Measurements from ENCODE around the gene PAIP2B.
A peak's percentile ranks its signal among the peaks of the same experiment; 100 is the strongest.

PAIP2B gene, protein sequence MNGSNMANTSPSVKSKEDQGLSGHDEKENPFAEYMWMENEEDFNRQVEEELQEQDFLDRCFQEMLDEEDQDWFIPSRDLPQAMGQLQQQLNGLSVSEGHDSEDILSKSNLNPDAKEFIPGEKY
- long read RNA-seq, full-length matches to known transcripts = 5 of 8 reads
- long read RNA-seq, partial matches to known transcripts = 0 of 8 reads
- long read RNA-seq, other reads (novel, unspliced or antisense) = 3 of 8 reads

DNA sequence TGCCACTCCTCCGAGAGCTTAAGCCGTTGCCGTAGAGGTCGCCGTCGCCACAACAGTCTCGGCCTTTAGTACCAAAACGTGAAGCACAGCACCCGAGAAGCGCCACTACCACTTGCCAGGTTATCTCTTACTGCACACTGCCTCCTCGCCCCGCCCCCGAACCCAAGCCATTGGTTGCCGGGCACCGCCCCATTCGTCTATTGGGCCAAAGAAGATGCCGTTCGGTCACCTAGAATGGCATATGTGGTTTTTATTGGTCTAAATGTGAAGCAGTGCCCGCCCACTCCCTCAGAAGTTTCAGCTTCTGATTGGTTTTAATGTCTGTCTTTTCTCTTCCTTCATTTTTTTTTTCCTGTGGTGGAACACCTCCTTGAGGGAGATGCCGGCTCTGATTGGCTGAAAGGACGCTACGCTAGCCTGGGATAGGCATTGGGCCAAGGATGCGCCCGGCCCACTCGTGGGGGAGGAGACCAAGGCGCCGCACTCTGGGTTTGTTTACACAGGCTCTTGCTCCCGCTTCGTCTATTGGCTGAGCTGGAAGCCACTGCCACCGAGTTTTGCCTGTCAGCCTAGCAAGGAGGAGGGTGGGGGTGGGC lies at the start of gene PAIP2B:
TSS of gene PAIP2B (minus strand) at position 139 of the 596 bp plus-strand sequence. CDS start 24,514 bp downstream, outside the sequence.
- 0 out of 2 replicates have a peak within 1 kb of the TSS, but pooled peaks have one; percentile 21 for H3K27ac ChIP-seq (replicated peaks)
- DNase-seq (ENCODE audit: low read depth in 1 of 2, low spot score in 1 of 2) = peak; percentile 86 to 96
- TF ChIP-seq POLR2AphosphoS5 (IDR thresholded peaks at IDR 0.05; ENCODE audit: low read depth) (no peak), GABPA (IDR thresholded peaks at IDR 0.05; ENCODE audit: low read depth) (no peak), SPI1 (IDR thresholded peaks at IDR 0.05; ENCODE audit: borderline replicate concordance, low read depth) (no peak)
- TF ChIP-seq, protein P1, sequence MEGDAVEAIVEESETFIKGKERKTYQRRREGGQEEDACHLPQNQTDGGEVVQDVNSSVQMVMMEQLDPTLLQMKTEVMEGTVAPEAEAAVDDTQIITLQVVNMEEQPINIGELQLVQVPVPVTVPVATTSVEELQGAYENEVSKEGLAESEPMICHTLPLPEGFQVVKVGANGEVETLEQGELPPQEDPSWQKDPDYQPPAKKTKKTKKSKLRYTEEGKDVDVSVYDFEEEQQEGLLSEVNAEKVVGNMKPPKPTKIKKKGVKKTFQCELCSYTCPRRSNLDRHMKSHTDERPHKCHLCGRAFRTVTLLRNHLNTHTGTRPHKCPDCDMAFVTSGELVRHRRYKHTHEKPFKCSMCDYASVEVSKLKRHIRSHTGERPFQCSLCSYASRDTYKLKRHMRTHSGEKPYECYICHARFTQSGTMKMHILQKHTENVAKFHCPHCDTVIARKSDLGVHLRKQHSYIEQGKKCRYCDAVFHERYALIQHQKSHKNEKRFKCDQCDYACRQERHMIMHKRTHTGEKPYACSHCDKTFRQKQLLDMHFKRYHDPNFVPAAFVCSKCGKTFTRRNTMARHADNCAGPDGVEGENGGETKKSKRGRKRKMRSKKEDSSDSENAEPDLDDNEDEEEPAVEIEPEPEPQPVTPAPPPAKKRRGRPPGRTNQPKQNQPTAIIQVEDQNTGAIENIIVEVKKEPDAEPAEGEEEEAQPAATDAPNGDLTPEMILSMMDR (IDR thresholded peaks at IDR 0.05; ENCODE audit: insufficient read depth, low read length) = no peak
- TF ChIP-seq, protein P2, sequence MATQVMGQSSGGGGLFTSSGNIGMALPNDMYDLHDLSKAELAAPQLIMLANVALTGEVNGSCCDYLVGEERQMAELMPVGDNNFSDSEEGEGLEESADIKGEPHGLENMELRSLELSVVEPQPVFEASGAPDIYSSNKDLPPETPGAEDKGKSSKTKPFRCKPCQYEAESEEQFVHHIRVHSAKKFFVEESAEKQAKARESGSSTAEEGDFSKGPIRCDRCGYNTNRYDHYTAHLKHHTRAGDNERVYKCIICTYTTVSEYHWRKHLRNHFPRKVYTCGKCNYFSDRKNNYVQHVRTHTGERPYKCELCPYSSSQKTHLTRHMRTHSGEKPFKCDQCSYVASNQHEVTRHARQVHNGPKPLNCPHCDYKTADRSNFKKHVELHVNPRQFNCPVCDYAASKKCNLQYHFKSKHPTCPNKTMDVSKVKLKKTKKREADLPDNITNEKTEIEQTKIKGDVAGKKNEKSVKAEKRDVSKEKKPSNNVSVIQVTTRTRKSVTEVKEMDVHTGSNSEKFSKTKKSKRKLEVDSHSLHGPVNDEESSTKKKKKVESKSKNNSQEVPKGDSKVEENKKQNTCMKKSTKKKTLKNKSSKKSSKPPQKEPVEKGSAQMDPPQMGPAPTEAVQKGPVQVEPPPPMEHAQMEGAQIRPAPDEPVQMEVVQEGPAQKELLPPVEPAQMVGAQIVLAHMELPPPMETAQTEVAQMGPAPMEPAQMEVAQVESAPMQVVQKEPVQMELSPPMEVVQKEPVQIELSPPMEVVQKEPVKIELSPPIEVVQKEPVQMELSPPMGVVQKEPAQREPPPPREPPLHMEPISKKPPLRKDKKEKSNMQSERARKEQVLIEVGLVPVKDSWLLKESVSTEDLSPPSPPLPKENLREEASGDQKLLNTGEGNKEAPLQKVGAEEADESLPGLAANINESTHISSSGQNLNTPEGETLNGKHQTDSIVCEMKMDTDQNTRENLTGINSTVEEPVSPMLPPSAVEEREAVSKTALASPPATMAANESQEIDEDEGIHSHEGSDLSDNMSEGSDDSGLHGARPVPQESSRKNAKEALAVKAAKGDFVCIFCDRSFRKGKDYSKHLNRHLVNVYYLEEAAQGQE (IDR thresholded peaks at IDR 0.05; ENCODE audit: insufficient replicate concordance, low read depth) = no peak
- peak within 1 kb of the TSS; percentile 67 for H3K4me3 ChIP-seq (replicated peaks; ENCODE audit: insufficient read depth, low read length)
- H3K27me3 ChIP-seq (ENCODE audit: insufficient read depth, poor library complexity, severe bottlenecking) = peaks cover 6% of the 10 kb centered on the region

DNA sequence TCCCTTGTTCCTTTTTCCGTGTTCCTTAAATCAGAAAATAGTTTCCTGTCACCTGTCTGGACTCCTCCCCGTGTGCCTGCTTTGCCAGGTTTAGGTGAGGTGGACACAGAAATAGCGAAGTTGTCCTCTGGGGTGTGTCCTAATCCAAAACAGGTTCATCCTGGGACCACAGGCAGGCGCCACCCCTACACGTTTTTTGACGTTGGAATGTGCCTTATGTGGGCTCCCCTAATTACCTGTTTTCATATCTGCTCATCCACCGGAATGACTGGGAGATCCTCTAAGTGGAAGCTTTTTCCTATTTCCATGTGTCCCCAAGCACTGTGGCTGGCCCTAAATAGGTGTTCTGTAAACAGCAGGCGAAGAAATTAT lies 49.0 kb upstream of the PAIP2B start:
- no peak for DNase-seq (ENCODE audit: low read depth in 1 of 2, low spot score in 1 of 2)
- Histone ChIP-seq H3K4me3 (replicated peaks; ENCODE audit: insufficient read depth, low read length) (peak overlapping the region; percentile 32), H3K27me3 (ENCODE audit: insufficient read depth, poor library complexity, severe bottlenecking) (peaks cover 4% of the 10 kb centered on the region), H3K27ac (replicated peaks) (no peak overlapping the region)
- TF ChIP-seq, protein P2 (IDR thresholded peaks at IDR 0.05; ENCODE audit: insufficient replicate concordance, low read depth) = no peak
- TF ChIP-seq POLR2AphosphoS5 (IDR thresholded peaks at IDR 0.05; ENCODE audit: low read depth) = no peak

DNA sequence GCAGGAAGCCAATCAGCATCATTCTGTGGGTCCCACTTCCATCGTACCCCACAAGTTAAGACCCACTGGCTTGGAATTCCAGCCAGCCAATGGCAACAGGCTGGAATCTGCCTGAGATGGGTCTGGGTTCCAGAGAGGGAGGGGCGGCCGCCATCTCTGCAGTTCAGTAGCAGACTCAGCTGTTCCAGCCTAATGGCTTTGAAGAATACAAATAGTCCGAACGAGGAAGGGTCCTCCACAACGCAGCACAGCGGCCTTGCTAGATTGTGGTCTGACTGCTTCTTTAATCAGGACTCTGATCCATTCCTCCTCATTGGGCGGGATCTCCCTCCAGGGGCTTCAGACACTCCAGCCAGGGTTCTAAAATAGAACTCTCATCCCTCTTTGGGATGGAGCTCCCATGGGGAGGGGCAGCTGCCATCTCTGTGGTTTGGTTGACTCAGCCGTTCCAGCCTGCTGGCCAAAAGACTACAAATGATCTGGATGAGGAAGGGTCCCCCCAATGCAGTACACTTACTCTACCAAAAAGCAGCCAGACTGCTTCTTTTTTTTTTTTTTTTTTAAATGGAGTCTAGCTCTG lies 42.7 kb upstream of the PAIP2B start:
- TF ChIP-seq GABPA (IDR thresholded peaks at IDR 0.05; ENCODE audit: low read depth) (no peak), SPI1 (IDR thresholded peaks at IDR 0.05; ENCODE audit: borderline replicate concordance, low read depth) (no peak), POLR2AphosphoS5 (IDR thresholded peaks at IDR 0.05; ENCODE audit: low read depth) (no peak)
- TF ChIP-seq, protein P2 (IDR thresholded peaks at IDR 0.05; ENCODE audit: insufficient replicate concordance, low read depth) = no peak
- TF ChIP-seq, protein P1 (IDR thresholded peaks at IDR 0.05; ENCODE audit: insufficient read depth, low read length) = no peak
- peaks cover 4% of the 10 kb centered on the region for H3K27me3 ChIP-seq (ENCODE audit: insufficient read depth, poor library complexity, severe bottlenecking)
- H3K27ac ChIP-seq (replicated peaks) = no peak overlapping the region
- DNase-seq (ENCODE audit: low read depth in 1 of 2, low spot score in 1 of 2) = no peak
- H3K4me3 ChIP-seq (replicated peaks; ENCODE audit: insufficient read depth, low read length) = no peak overlapping the region
